ENCODE measurements around the gene CAMK2B.

Gene CAMK2B

DNA sequence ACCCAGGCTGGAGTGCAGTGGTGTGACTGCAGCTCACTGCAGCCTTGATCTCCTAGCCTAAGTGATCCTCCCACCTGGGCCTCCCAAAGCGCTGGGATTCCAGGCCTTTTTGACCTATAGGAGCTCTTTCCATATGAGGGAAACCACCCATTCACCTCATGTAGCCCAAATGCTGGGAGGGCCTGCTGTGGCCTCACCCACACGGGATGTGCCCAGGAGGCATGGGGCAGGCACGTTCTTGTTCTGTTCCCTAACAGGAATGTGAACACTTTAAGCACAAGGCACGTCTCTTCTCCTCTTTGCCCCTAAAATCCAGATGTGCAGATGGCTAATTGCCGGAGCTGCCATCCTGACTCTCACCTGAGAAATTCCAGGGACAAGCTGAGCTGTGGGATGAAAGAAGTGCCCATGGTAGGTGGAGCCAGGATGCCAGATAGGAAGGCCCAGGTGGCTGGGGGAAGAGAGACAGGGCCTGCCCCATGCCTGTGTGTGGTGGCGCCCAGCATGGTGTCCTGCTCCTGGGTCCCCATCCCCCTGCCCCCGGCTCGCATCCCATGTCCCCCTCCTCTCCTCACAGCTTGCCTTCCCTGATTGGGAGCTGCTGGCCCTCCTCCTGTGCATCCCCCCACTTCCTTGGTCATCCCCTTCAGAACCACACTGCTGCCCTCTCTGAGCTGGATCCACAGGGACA is 17.3 kb downstream of the CAMK2B start:
- no peak for DNase-seq

DNA sequence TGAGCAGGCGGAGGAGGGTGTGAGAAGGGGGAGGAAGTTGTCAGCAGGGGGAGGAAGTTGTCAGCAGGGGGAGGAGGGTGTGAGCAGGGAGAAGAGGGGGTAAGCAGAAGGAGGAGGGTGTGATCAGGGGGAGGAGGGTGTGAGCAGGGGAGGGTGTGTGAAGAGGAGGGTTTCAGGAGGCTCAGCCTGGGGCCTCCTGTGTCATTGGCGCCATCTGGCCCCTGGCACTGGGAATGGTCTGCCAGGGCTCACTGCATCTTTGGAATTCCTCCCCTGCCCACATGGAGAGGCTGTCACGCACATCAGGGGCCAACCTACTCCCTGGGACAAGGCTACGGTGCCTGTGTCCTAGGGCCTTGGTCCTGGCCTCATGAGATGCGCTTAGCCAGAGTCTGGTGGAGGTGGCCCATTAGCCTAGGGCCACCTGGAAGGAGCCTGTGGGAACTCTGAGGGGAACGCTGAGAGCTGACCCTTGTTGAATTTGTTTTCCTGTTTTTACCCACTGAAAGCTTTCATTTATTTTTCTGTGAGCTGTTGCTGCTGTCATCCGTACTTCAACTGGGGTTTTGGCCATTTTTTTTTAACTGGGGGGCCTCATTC is 18.0 kb downstream of the CAMK2B start:
- no peak for DNase-seq

DNA sequence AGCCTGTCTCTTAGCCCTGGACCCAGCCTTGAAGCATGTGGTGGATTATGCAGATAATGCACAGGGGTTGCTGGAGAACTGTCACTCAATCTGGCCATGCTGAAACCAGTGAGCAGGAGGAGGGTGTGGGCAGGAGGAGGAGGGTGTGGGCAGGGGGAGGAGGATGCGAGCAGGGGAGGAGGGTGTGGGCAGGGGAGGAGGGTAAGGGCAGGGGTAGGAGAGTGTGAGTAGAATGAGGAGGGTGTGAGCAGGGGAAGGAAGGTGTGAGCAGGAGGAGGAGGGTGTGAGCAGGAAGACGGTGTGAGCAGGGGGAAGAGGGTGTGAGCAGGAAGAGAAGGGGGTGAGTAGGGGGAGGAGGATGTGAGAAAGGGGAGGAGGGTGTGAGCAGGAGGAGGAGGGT is 18.8 kb downstream of the CAMK2B start:
- no peak for DNase-seq

DNA sequence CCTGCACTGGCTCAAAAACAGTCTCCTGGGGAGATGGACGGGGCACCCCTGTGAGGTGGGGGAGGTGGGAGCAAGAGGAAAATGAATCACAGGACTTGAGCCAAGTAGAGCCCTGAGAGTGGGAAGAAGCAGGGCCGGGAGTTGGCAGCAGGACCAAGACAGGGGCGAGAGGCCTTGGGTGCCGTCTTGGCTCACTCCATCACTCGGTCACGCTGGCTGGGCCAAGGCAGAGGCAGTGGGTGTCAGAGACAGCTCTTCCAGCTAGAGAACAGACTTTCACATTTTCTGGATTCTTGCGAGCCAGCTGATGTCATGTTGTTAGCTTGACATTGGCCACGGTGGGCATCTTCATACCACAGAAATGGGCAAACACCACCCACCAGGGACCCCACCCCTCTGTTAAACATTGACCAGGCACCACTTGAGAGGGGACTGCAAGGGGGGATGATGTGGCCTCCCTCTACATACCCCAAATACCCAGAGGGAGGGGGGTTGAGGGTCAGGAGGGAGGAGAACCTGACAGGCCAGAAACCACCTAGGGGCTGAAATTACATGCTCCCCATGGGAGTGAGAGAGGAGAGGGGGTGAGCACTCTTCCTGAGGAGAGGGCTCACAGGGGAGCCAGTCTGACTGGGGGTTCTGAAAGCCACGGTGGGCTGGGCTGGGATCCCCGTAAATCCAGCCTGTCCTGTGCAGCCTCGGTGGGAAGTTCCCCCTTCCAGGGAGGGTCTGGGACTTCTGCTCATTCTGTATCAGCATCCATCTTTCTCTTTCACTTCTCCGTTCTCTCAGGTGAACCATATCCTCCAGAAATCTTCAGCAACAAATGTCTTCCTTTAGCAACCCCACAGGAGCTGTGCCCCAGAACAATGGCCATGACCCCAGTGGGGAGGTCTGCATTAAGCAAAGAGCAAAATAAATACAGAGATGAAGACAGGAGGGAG is 19.6 kb downstream of the CAMK2B start:
- no peak for DNase-seq

DNA sequence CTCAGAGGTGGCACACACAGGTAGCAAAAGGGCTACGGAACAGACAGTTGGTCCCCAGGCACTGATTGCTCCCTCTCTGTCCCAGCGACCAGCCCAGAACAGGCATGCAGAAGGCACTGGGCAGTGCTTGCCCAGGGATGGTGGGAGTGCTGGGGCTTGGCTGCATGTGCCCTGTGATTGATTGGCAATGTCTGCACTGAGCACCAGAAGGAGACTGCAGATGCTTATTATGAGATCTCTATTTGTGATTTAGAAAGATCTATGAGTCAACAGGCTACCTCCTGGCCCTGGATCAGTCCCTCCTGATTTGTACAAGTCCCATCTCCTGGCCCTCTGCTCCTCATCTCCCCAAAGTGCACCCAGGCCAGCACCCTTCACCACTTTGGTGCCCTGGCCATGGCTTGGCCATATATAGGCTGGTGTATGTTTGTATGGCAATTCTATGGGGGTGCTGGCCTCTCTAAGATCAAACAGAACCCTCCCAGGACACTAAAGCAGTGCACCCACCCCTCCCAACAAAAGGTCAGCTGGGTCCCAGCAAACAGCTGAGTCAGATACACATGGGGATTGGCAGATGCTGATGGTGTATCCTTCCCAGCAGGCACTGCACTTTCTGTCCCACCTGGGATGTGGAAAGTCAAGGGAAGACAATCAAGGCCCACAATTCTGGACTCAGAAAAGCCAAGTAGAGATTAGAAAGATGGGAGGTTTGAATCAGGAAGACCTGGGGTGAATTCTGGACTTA is 30.9 kb downstream of the CAMK2B start:
- DNase-seq, result no peak

DNA sequence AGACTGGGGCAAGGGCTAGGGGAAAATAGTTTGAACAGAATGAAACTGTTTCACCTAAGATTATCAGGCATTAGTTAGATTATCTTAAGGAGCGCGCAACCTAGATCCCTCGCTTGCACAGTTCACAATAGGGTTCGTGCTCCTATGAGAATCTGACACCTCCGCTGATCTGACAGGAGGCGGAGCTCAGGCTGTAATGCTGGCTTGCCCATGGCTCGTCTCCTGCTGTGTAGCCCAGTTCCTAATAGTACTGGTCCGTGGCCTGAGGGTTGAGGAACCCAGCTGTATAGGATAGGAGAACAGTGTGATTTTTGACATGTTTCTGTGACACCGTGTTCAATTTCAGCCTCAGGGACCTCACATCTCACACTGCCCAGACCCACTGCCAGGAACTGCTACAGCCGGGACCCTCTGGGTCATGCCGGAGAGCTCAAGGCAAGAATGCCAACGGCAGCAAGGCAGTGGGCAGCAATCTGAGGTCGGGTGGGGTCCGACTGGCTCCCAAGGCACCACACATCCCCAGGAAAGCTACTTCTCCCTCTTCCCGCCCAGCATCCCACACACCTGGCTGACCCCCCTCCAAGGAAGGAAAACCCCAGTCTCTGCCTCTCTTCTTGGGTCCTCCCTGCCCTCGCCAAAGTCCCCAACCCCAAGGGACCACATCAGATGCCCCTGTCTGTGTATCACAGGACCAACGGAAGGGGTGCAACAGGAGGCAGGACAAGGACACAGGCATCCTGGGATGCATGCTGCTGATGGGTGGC is 31.7 kb downstream of the CAMK2B start:
- DNase-seq, result no peak

DNA sequence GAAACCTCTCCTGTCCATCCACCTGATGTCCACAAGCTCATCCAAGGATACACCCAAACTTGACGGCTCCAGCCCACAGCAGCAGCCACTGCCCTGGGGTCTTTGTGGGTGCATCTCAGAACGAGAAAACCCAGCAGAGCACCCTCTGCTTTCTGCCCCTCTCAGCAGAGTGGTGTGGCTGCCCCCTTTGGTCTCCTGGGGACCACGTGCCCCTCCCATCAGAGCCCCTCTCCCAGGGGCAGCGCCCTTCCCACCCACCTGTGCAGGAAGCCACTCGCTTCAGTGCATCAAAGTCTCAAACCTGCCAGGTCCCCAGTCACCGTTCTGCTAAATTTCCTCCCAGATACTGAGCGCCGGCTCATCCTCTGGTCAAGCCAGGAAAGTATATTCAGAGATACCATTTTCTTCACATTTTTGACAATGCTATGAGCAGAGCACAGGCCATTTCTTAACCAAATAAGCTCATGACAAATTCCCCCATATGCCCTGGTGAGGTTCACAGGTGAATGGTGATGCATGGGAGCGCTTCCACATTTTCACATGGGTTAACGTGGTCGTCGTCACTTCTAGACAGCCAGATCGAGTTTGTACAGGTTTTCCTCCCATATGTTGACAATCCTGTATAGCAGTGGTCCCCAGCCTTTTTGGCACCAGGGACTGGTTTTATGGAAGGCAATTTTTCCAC is 32.4 kb downstream of the CAMK2B start:
- DNase-seq, result no peak

DNA sequence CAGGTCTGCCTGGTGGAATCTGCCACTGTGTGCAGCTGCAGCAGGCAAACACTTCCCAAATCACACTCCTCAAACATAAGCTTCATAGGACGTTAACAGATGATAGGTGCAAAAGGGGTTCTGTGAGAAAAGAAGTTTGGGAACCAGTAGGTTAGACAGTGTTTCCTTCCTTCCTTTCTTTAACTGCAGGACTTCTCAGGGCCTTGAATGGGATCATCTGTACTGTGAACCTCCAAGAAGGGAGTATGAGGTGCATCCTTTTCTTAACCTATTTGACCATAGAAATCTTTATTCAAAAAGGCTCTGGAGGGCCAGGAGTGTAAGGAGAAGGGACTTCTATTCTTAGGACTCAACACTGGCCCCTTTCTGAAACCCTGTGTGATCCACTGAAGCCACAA is 33.0 kb downstream of the CAMK2B start:
- DNase-seq, result no peak

DNA sequence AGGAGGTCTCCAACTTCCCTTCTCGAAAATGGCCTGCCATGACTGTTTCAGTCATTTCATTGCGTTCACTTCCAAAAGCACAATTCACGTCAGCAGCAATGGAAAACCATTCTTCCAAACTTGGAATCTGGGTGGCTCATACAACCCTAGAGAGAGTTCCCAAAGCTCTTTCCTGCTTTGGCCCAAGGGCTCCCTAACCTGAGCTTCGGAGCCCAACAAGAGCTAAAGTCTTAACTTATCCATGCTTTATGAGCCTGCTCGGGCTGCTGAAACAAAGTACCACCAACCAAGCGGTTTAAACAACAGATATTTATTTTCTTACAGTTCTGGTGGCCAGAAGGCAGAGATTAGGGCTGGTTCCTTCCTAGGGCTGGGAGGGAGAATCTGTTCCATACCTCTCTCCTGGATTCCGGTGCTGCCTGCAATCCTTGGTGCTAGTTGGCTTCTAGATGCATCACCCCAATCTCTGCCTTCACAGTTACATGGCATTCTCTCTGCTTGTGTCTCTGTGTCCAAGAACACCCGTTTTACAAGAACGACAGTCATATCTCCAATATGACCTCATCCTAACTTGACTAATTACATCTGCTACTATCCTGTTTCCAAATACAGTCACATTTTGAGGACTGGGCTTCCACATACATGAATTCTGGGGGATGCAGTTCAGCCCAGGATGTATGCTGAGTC is 33.5 kb downstream of the CAMK2B start:
- no peak for DNase-seq

DNA sequence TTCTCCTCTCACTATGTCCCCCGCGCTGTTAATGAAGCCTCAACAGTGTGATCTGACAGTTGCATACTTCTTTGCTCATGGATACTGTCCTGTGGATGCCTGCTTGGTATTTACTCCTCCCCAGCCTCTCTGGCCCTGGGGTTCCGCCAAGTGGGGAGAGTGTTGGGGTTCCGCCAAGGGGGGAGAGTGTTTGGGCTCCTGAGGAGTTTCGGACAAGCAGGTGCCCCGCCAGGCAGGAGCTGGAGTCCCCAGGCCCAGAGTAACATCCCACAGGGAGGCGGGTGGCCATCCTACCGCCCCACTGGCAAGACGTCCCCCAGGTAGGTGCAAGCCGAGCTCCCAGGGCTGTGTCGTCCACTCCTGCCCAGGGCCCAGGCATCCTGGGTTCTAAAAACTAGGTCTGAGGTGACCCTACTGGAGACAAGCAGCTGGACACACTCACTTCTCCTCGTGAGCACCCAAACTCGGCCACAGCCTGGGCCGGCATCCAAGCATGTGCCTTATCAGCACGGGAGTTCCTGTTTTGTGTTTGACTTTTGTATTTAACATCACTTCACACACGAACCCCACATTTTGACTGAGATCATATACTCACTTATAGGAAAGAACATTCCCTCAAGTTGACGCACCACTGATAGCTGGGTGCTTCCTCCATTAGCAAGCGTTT is 34.2 kb downstream of the CAMK2B start:
- DNase-seq, result no peak

DNA sequence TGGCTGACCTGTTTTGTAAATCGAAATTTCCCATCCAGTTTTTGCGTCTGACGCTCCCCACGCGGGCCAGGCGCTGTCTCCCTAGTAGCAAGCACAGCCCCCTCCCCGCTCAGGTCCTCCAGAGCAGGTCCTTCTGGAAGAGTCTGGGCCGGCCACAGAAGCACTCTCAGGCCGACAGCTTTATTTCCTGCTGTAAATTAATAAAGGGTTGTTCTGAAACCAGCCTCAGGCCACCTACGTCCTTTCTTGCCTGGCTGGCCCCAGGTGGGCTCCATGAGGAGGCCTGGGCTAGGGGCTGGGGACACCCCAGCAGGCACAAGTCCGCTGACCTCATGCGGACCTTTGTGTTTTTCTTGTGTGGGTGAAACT is 35.2 kb downstream of the CAMK2B start:
- no peak for DNase-seq

DNA sequence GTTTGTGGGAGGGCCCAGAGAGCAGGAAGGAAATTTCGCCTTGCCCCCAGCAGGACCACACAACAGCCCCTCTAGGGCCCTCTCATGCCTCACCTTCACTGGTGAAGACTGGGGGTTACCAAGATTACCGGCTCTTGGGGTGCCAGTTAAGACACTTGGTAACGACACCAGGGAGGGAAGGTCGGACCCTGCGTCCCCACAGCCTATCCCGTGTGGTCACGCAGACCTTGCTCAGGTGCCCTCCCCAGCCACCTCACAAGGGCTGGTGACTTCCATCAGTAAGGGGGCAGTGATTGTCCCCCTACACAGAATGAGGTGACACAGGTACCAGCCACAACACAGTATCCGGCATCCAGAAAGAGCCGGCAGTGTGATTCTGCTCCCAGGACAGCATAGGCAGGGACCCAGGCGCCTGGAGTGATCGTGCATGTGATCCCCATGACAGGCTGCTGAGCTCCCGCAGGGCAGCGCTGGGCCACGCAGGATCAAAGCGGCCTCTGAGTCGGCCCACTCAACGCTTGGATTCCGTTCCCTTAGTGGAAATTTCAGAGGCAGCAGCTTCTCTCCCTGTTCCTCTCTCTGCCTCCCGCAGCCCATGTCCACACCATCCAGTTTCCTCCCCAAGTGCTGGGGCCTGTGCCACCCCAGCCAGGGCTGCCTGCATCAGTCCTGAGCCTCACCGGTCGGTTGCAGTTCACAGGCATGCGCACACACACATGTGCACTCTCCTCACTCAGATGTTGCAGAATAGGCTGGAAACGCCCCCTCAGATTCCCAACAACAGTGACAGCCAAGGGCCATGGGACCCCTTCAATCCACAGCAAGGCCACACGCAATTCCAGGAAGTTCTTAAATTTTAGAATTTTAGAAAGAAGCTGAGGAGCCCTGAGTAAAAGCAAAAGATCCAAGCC is 35.8 kb downstream of the CAMK2B start:
- no peak for DNase-seq

DNA sequence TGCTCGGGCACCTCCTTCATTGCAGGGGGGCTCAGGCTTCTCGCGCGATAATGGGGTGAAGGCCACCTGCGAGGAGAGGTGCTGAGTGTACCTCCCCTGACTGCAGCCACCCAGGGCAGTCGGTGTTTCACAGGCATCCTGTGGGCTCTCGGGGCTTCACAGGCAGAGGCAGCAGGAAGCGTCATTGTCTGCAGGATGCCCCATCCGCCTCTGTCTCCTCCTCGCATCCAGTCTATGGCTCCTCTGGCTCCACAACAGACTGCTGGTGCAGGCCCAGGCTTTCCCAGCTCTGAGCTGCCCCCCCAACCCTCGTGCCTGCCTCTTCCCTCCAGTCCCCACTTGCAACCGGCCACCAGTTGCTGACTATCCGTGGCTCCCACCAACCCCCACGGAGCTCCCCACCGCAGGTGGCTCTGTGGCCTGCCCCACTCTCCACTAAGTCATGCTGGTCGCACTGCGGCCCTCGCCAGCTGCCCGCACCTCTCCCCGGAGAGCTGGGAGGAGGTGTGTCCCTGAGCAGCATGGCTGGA is 36.5 kb downstream of the CAMK2B start:
- DNase-seq, result no peak

DNA sequence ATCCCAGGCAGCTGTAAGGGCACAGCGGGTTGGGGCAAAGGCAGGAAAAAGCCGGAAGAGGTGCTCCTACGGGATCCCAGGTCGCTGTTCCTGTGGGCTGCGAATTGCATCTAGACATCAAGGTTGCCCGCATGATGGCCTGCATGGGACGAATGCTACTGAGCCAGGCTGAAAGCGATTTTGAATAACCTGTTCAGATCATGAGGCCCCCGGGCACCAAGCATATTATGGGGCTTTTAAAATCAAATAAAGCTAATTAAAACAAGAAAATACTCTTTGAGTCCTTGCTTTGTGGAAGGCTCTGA is 37.1 kb downstream of the CAMK2B start:
- no peak for DNase-seq

DNA sequence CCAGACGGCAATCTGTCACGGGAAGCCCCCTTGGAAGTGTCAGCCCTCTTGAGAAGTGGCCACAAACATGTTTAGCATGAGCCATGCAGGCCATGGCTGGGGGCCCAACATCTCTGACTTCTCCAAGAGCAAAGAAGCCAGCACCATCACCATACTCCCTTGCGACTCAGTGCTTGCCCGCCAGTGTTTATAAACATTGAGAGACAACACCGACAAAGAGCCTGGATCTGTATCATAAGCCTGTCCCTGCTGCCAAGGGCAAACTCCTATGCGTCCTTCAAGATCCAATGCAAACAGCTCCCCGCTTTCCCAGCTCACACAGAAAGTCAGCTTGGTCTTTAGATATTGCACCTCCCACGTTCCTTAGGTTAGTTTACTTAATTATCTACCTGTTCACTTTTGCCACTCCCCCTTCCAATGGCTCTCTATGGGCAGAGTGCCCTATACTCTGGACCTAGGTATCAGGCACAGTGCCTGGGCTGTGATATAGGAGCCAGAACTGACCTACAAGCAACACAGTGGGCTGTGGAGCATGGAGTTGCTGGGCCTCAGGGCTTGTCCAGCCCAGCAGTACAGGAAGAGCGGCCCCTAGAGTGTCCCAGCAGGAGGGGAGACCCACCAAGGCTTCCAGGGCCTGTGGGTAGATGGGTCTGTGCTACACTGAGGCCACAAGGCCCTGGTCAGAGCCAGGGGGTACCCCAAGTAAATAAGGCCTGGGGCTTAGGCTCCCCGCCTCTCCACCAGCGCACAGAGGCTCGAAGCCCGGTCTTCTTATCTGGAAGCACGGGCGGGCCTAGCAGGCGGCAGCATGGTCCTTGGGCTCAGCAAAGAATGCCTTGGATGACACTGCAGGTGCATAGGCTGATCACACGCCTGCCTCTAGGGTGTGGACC is 37.7 kb downstream of the CAMK2B start:
- DNase-seq, result no peak

DNA sequence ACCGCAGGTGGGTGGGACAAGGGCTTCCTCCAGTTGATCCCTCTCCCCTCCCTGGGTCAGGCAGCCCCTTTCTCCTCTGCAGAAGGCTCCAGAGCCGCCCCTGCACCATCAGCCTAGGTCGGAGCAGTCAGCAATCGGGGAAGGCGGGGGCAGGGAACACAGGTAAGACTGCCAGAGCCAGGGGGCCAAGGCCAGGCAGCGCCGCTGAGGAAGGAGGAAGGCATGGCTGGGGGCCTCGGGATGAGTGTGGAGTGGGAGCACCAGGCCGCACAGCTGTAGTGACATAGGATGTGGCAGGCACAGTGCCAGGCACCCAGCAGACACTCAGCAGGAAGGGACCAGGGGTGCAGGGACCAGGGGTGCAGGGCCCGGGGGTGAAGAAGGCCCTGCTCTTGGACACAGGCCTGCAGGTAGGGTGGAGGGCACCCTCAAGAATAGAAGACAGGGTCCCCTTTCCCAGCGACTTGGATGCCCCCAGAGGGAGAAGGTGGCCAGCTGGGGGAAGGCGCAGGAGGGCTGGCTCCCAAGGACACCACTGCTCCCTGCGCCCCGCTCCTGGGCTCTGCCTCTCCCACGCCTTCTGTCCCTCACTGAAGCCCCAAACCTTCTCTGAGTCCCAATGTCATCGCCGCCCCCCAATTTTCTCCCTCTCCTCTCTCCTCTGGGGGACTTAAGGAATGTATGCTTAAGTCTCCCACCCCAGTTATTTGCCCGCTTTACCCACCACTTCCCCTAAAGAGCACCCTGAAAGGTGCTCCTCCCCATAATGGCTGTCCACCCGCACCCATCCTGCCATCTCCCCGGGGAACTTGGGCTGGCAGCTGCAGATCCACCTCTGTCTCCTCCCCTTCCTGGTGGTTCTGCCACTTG is 38.5 kb downstream of the CAMK2B start:
- no peak for DNase-seq

DNA sequence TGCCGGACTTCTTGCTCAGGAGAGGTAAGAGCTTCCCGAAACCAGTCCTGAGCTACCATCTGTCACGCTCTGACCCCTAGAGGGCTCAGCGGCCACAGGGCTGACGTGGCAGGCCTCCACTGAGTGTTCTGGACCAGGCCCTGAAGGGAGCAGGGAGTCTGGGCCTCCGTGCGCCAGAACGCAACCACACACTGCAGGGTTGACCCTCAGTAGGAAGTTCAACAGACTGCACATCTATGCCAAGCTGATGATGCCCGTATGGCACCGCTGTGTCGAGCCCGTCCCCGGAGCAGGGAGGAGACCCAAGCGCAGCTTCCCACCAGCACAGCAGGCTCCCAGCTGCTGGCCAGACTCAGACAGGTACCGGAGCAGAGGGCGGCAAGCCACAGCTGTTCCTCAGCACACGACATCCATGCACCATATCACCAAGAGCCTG is 39.2 kb downstream of the CAMK2B start:
- no peak for DNase-seq

All from NCI-H187 (cell line).